ENCODE data around the gene SHISAL2A. TPM values are rescaled to one million over a fixed set of nuclear protein-coding genes. Genes with fewer than 3 reads are reported as not detected.
A peak's percentile ranks its signal among the peaks of the same experiment; 100 is the strongest.

The SHISAL2A gene
- not detected in 2 replicates for total RNA-seq

- no peak for DNase-seq (ENCODE audit: low read depth, low spot score)
Measured at GRCh38 chr1:52632732-52633290, at the start of gene SHISAL2A. Gene SHISAL2A, plus strand, starts transcription at chr1:52633168. Its CDS starts 326 bp downstream, at chr1:52633494.

- DNase-seq (ENCODE audit: low read depth, low spot score): no peak
Measured at GRCh38 chr1:52585474-52585873, 47.5 kb upstream of the SHISAL2A start.

DNA sequence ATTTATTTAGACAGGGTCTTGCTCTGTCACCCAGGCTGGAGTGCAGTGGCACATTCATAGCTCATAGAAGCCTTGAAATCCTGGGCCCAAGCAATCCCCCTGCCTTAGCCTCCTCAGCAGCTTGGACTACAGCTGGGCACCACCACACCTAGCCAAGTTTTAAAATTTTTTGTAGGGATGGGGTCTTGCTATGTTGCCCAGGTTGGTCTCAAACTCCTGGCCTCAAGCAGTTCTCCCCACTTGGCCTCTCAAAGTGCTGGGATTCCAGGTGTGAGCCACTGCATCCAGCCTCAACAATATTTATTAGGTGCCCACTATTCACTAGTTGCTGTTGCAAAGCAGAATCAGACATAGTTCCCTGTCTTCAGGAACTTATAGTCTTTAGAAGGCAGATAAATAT is 44.9 kb upstream of the SHISAL2A start:
- no peak for DNase-seq (ENCODE audit: low read depth, low spot score)

- no peak for DNase-seq (ENCODE audit: low read depth, low spot score)
Measured at GRCh38 chr1:52588535-52588934, 44.4 kb upstream of the SHISAL2A start.

DNA sequence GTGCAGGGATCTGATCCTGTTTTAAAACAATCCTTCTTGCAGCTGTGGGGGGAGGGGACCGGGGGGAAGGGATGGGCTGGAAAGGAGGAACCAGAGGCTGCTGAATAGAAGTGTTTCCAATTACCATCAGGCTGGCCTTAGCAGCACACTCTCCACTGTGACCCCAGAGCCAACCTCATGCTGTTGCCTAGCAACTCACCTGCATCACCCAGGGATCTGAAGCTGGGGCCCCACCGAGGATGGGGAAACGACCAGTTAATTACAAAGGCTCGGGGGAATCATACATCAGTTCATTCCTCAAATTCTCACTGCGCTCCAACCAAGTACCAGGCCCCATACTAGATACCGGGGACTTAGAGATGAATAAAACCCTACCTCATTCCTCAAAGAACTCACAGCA is 42.7 kb upstream of the SHISAL2A start:
- no peak for DNase-seq (ENCODE audit: low read depth, low spot score)

GRCh38 chr1:52592637-52593323 is 40.2 kb upstream of the SHISAL2A start:
- DNase-seq (ENCODE audit: low read depth, low spot score): no peak

DNA sequence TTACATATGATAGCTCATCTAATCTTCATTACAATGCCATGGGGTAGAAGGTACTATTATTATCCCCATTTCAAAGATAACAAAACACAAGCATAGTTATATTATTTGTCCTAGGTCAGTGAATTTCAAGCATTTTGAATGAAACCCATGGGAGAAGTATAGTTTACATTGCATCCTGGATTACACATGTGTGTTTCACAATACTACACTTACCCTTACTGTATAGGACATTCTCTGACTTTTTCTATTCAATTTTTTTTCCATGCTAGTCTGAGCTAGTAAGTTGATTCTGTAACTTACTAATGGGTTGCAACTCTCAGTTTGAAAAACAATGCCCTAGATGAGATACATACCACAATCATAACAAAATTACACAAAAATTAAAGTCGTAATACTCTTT is 39.5 kb upstream of the SHISAL2A start:
- no peak for DNase-seq (ENCODE audit: low read depth, low spot score)

DNA sequence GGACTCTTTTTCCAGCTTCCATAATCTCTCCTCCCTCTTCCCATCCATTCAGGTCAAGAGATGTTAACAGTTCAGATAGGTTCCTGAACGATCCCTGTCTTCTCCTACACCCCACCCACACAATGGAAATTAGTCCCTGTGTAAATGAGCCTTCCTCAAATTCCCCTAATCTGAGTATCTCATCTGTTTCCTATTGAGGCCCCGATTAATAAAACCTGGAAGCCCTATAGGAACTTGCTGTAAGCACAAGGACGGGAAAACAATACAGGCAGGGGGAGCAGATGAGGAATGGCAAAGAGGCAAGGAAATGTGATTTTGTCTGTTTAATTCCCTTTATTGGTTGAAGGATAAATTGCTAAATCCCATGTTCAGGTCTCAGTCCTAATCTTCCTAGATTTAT is 37.9 kb upstream of the SHISAL2A start:
- peak; percentile 15 for DNase-seq (ENCODE audit: low read depth, low spot score)

GRCh38 chr1:52597912-52598311 is 35.1 kb upstream of the SHISAL2A start:
- DNase-seq (ENCODE audit: low read depth, low spot score): no peak

GRCh38 chr1:52598729-52599128 is 34.2 kb upstream of the SHISAL2A start:
- DNase-seq (ENCODE audit: low read depth, low spot score): no peak

- no peak for DNase-seq (ENCODE audit: low read depth, low spot score)
Measured at GRCh38 chr1:52599236-52599635, 33.7 kb upstream of the SHISAL2A start.

GRCh38 chr1:52600533-52601179 is 32.3 kb upstream of the SHISAL2A start:
- DNase-seq (ENCODE audit: low read depth, low spot score): no peak

- DNase-seq (ENCODE audit: low read depth, low spot score): no peak
Measured at GRCh38 chr1:52601519-52601918, 31.4 kb upstream of the SHISAL2A start.

DNA sequence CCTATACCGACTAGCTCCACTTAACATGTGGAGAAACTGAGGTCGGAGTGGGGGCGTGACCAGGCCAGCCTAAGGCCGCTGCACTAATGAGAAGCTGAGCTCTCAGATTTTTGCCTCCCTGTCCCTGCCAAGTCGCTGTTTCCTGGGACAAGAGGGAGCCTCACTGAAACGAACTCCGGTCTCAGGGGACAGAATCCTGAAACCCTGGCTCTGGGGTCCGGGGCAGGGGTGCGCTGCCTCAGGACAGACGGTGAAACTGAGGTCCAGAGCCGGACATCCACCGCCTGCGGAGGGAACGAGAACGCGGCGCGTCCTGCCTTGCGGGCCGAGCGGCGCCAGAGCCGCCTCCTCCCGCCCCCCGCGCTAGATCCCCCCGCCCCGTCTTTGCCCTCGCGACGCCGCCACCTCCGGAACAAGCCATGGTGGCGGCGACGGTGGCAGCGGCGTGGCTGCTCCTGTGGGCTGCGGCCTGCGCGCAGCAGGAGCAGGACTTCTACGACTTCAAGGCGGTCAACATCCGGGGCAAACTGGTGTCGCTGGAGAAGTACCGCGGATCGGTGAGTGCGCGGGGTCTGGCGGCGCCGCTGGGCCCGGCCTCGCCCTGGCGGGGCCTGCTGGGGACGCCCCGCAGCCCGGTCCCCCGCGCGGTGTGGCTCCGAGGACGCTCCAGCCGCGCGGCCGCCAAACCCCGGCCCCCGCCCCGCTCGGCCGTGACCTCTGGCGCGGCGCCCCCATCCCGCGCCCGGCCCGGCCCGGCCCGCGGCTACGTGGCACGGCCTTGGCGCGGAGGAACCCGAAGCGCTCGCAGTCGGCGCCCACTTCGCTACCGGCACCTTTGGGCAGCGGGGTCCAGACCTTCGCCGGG is 30.7 kb upstream of the SHISAL2A start, which contains the start of gene GPX7:
TSS of gene GPX7 (plus strand) at position 381 of the 865 bp plus-strand sequence. CDS start at position 420, 39 bp downstream.
- no peak for DNase-seq (ENCODE audit: low read depth, low spot score)

GRCh38 chr1:52602856-52603600 is 29.9 kb upstream of the SHISAL2A start:
- DNase-seq (ENCODE audit: low read depth, low spot score): no peak

GRCh38 chr1:52603630-52604029 is 29.3 kb upstream of the SHISAL2A start:
- no peak for DNase-seq (ENCODE audit: low read depth, low spot score)

GRCh38 chr1:52604063-52604770 is 28.8 kb upstream of the SHISAL2A start:
- no peak for DNase-seq (ENCODE audit: low read depth, low spot score)

DNA sequence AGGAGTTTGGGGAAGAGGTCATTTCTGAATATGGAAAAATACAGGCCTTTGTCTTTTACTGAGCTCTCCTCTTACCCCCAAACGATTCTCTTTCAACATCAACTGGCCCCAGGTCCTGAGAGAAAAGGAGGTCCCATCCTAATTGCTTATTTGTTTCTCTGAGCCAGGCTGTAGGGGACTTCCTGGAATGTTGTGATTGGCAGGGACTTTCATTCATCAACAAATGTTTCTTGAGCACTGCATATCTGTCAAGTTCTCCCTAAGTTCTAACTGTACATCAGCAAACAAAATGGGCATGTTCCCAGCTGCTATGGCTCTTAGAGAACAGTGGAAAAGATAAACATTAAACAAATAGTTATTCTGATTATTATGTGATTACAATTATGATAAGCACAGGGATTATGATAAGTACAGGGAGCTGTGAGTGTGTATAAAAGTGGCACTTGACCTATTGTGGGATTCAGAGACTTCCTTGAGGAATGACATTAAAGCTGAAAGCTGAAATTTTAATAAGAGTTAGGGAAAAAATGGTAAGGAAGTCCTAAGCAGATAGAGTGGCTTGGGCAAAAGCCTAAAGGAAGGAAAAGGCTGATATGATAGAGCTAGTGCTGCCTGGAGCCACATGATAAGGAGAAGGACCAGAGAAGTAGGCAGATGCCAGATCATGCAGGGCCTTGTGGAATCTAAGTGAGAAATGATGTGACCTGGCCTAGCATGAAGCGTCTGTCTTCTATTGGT is 19.2 kb upstream of the SHISAL2A start:
- peak; percentile 20 for DNase-seq (ENCODE audit: low read depth, low spot score)

DNA sequence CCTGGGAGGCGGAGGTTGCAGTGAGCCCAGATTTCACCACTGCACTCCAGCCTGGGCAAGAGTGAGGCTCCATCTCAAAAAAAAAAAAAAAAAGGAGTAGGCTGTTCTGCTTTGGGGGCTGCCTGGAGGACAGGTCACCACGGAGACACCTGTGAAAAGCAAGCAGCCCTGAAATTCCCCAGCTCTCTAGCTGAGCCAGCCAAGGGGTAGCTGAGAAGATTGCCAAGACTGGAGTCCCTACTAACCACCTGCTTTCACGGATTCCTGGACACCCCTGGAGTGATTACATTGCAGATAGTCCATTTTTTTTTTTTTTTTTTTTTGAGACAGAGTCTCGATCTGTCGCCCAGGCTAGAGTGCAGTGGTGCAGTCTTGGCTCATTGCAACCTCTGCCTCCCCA is 18.3 kb upstream of the SHISAL2A start:
- DNase-seq (ENCODE audit: low read depth, low spot score): no peak

Data from pulmonary artery endothelial cell (primary cell).